T-helper 2 cell (primary cell): ENCODE data around the gene NPY2R.

ENCODE experiments used
- DNase-seq, 5 experiments: peaks; one replicate each; pipeline versions ENCODE4 v3.0.0 to v3.0.0-alpha.2; 2012 to 2022

Gene NPY2R

DNA sequence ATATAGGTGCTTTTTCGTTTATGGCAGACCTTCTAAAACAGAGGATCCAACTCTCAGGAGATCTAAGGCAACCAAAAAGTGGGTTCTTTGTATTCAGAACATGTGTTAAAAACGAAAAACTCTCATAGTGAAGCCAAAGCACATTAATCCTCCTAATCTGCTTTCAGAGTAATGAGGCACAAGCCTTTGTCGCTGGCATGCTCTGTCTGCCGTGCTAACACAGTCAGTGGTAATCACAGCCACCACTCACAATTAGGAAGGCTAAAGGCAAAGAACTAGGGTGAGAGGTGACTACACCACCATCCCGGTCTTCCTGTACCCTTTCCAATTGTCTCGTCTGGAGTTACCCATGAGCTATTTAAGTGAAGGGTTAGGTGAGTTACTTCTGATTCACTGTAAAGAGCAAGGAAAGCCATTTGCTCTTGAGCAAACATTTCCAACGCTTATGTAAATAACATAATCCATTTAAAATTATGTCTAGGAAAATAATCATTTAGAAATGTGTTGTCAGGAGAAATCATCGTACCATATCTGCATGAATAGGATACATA lies 40.7 kb downstream of the NPY2R start:
- DNase-seq = no peak

- no peak for DNase-seq
These were observed 43.9 kb downstream of the NPY2R start for GRCh38 chr4:155252327-155252726.

GRCh38 chr4:155263480-155263879 lies 55.0 kb downstream of the NPY2R start:
- DNase-seq = no peak

- no peak for DNase-seq
These were observed 56.7 kb downstream of the NPY2R start for GRCh38 chr4:155265113-155265512.
